Ishikawa (cell line): ENCODE data around the gene GRM7.

Experiments
- CEBPB ChIP-seq: IDR thresholded peaks from 2 replicates; pipeline ENCODE4 v1.6.1; 2012
- CREB1 ChIP-seq: IDR thresholded peaks from 2 replicates; pipeline ENCODE4 v1.6.1; 2012; ENCODE audit warnings: low read depth
- EGR1 ChIP-seq: IDR thresholded peaks from 2 replicates; pipeline ENCODE4 v1.6.1; 2012
- EP300 ChIP-seq: IDR thresholded peaks from 2 replicates; pipeline ENCODE4 v1.6.1; 2012; ENCODE audit warnings: borderline replicate concordance
- FOXM1 ChIP-seq: IDR thresholded peaks from 2 replicates; pipeline ENCODE4 v1.6.1; 2012; ENCODE audit warnings: low read depth, borderline replicate concordance
- MAX ChIP-seq: IDR thresholded peaks from 2 replicates; pipeline ENCODE4 v1.6.1; 2012
- NFIC ChIP-seq: IDR thresholded peaks from 2 replicates; pipeline ENCODE4 v1.6.1; 2012
- RAD21 ChIP-seq: IDR thresholded peaks from 2 replicates; pipeline ENCODE4 v1.6.1; 2012; ENCODE audit warnings: low read depth
- REST ChIP-seq: IDR thresholded peaks from 2 replicates; pipeline ENCODE4 v1.6.1; 2012; ENCODE audit warnings: low read depth, mild to moderate bottlenecking
- TAF1 ChIP-seq: IDR thresholded peaks from 2 replicates; pipeline ENCODE4 v1.6.1; 2012; ENCODE audit warnings: low read depth, mild to moderate bottlenecking
- TCF12 ChIP-seq: IDR thresholded peaks from 2 replicates; pipeline ENCODE4 v1.6.1; 2012; ENCODE audit warnings: low read depth
- TEAD4 ChIP-seq: IDR thresholded peaks from 2 replicates; pipeline ENCODE4 v1.6.1; 2012
- USF1 ChIP-seq: IDR thresholded peaks from 2 replicates; pipeline ENCODE4 v1.6.1; 2012
- YY1 ChIP-seq: IDR thresholded peaks from 2 replicates; pipeline ENCODE4 v1.6.1; 2012; ENCODE audit warnings: low read depth
- ZBTB7A ChIP-seq: IDR thresholded peaks from 2 replicates; pipeline ENCODE4 v1.6.1; 2012; ENCODE audit warnings: low read depth

The GRM7 gene

GRCh38 chr3:7270731-7271130 lies 409.8 kb downstream of the GRM7 start:
- TF ChIP-seq TAF1 (no peak), YY1 (no peak), CEBPB (no peak), EP300 (no peak), TCF12 (no peak), NFIC (no peak), FOXM1 (no peak), RAD21 (no peak), ZBTB7A (no peak), EGR1 (no peak), USF1 (no peak), REST (no peak), MAX (no peak), CREB1 (no peak), TEAD4 (no peak)

GRCh38 chr3:7271631-7272030 lies 410.7 kb downstream of the GRM7 start:
- TF ChIP-seq TCF12 = no peak
- no peak for TF ChIP-seq CREB1
- no peak for TF ChIP-seq MAX
- TF ChIP-seq FOXM1 = no peak
- no peak for TF ChIP-seq USF1

- TF ChIP-seq TCF12 (no peak), EP300 (no peak), MAX (no peak), ZBTB7A (no peak), TAF1 (no peak)
Observed at GRCh38 chr3:7272203-7272602, 411.3 kb downstream of the GRM7 start.

GRCh38 chr3:7275396-7275795 lies 414.5 kb downstream of the GRM7 start:
- TF ChIP-seq RAD21 = no peak
- no peak for TF ChIP-seq YY1

GRCh38 chr3:7280318-7280717 lies 419.4 kb downstream of the GRM7 start:
- TF ChIP-seq TEAD4 (no peak), RAD21 (no peak), ZBTB7A (no peak), REST (no peak)

GRCh38 chr3:7282988-7283387 lies 422.1 kb downstream of the GRM7 start:
- TF ChIP-seq FOXM1 (no peak), ZBTB7A (no peak), RAD21 (no peak), TEAD4 (no peak), CREB1 (no peak)

GRCh38 chr3:7285505-7285904 lies 424.6 kb downstream of the GRM7 start:
- no peak for TF ChIP-seq EP300

- TF ChIP-seq EGR1 = no peak
- TF ChIP-seq TAF1 = no peak
- TF ChIP-seq TEAD4 = no peak
- TF ChIP-seq CREB1 = no peak
- no peak for TF ChIP-seq ZBTB7A
- TF ChIP-seq REST = no peak
- TF ChIP-seq RAD21 = no peak
Observed at GRCh38 chr3:7288133-7288532, 427.2 kb downstream of the GRM7 start.
